Measurements from ENCODE around the gene SCIN. TPM values are rescaled to one million over a fixed set of nuclear protein-coding genes. Genes with fewer than 3 reads are reported as not detected.
"Not testable (repeated sequence)": the region's sequence is repeated elsewhere in the genome, so short reads cannot be mapped to it uniquely, and the experiment has no call there.

SCIN gene
- total and polyA plus RNA-seq, 4 experiments from 2014 or later: 0.07 to 0.25 (median 0.20) TPM; not detected in 1

DNA sequence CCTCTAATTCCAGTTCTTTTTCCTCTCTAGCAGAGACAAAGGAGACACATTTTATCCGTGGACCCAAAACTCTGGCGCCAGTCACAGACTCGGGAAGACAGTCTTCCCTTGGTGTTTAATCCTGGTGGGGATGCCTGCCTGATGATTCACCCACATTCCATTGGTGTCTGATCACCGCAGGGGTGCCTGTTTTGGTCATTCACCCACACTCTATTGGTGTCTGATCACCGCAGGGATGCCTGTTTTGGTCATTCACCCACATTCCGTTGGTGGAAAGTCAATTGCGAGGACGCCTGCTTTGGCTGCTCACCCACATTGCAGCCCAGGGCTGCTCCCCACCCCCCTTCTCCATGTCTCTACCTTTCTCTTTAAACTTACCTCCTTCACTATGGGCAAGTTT is 89.9 kb downstream of the SCIN start:
- H3K9me3 Mint-ChIP-seq; H3K27me3 ChIP-seq (ENCODE audit: insufficient read depth, low read length); H3K27ac Mint-ChIP-seq; H3K4me3 ChIP-seq (ENCODE audit: low read length in 2 of 2); H3K4me3 Mint-ChIP-seq; H3K4me1 ChIP-seq (ENCODE audit: insufficient read depth, low read length); H3K4me1 Mint-ChIP-seq; H3K36me3 Mint-ChIP-seq; intact Hi-C loops (cut with micrococcal nuclease); H3K36me3 ChIP-seq (ENCODE audit: insufficient read depth, low read length); H3K27me3 Mint-ChIP-seq; H3K9me3 ChIP-seq (ENCODE audit: control insufficient read depth in 1 of 2, low read length in 2 of 2); H3K27ac ChIP-seq (ENCODE audit: low read depth, low read length); DNase-seq; CTCF ChIA-PET (ENCODE audit: partially characterized antibody); POLR2A ChIA-PET (ENCODE audit: partially characterized antibody): not testable (repeated sequence)

DNA sequence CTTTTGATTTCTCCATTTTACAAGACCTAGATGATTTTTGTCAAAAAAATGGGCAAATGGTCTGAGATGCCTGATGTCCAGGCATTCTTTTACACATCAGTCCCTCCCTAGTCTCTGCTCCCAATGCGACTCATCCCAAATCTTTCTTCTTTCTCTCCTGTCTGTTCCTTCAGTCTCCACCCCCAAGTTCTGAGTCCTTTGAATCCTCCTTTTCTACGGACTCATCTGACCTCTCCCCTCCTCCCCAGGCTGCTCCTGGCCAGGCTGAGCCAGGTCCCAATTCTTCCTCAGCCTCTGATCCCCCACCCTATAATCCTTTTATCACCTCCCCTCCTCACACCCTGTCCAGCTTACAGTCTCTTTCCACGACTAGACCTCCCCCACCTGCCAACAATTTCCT is 90.5 kb downstream of the SCIN start:
- intact Hi-C loops (cut with micrococcal nuclease); H3K27me3 Mint-ChIP-seq; POLR2A ChIA-PET (ENCODE audit: partially characterized antibody); H3K27me3 ChIP-seq (ENCODE audit: insufficient read depth, low read length); H3K9me3 ChIP-seq (ENCODE audit: control insufficient read depth in 1 of 2, low read length in 2 of 2); H3K27ac Mint-ChIP-seq; DNase-seq; H3K36me3 Mint-ChIP-seq; CTCF ChIA-PET (ENCODE audit: partially characterized antibody); H3K9me3 Mint-ChIP-seq; H3K27ac ChIP-seq (ENCODE audit: low read depth, low read length); H3K36me3 ChIP-seq (ENCODE audit: insufficient read depth, low read length); H3K4me1 ChIP-seq (ENCODE audit: insufficient read depth, low read length); H3K4me3 ChIP-seq (ENCODE audit: low read length in 2 of 2); H3K4me3 Mint-ChIP-seq; H3K4me1 Mint-ChIP-seq: not testable (repeated sequence)

DNA sequence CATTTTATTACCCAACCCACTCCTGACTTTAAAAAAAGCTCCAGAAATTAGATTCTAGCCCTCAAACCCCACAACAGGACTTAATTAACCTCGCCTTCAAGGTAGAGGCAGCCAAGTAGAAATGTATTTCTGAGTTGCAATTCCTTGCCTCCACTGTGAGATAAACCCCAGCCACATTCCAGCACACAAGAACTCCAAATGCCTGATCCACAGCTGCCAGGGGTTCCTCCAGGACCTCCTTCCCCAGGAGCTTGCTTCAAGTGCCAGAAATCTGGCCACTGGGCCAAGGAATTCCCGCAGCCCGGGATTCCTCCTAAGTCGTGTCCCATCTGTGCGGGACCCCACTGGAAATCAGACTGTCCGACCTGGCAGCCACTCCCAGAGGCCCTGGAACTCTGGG is 91.1 kb downstream of the SCIN start:
- no peaks in the 10 kb centered on the region for H3K9me3 Mint-ChIP-seq
- H3K4me1 Mint-ChIP-seq: no peaks in the 10 kb centered on the region
- ChIA-PET CTCF (ENCODE audit: partially characterized antibody) (no interaction called here), POLR2A (ENCODE audit: partially characterized antibody) (no interaction called here)
- Histone ChIP-seq H3K36me3 (ENCODE audit: insufficient read depth, low read length) (no peaks in the 10 kb centered on the region), H3K4me1 (ENCODE audit: insufficient read depth, low read length) (no peaks in the 10 kb centered on the region), H3K9me3 (ENCODE audit: control insufficient read depth in 1 of 2, low read length in 2 of 2) (no peaks in the 10 kb centered on the region), H3K4me3 (ENCODE audit: low read length in 2 of 2) (no peak overlapping the region), H3K27ac (ENCODE audit: low read depth, low read length) (no peak overlapping the region), H3K27me3 (ENCODE audit: insufficient read depth, low read length) (no peaks in the 10 kb centered on the region)
- no peak for DNase-seq
- intact Hi-C loops (cut with micrococcal nuclease): no loop called here
- no peak overlapping the region for H3K27ac Mint-ChIP-seq
- peaks cover 0 to 3% of the 10 kb centered on the region in 2 donors for H3K27me3 Mint-ChIP-seq
- no peak overlapping the region for H3K4me3 Mint-ChIP-seq
- H3K36me3 Mint-ChIP-seq: no peaks in the 10 kb centered on the region

DNA sequence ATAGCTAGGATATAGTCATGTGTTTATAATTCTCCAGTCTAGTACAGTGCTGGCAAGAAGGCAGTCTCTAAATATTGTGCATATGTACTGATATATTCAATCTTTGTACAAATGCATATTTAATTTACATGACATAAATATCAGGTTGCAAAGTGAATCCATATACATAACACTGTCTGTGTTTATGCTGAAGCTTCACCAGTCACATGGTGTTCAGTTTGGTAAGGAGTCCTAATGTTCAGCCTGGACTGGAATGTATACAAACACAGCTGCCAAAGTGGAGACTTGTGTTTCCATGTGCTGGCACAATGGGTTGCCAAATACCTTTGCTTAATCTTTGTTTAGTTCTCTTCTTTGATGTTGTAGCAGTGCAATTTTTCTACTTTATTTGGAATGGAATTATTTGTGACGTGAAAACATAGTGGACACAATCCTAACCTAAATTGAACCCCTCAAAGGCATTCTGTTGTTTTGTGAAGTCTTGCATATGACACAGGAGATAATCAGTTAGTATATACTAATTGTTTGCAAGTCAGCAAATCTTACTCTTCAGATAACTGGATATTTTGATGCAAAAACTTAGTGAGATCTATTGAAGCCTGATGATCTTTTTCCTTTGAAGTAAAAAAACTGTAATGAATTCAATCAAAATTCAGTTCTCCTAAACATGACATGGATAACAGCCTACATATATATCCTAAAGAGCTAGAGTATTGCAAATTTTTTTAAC is 99.6 kb downstream of the SCIN start:
- H3K4me3 Mint-ChIP-seq: no peak overlapping the region
- no peak for DNase-seq
- POLR2A ChIA-PET (ENCODE audit: partially characterized antibody): no interaction called here
- no peaks in the 10 kb centered on the region for H3K27me3 ChIP-seq (ENCODE audit: insufficient read depth, low read length)
- peaks cover 6% of the 10 kb centered on the region for H3K4me1 ChIP-seq (ENCODE audit: insufficient read depth, low read length)
- peaks cover 8 to 15% (median 12%) of the 10 kb centered on the region in 4 donors for H3K4me1 Mint-ChIP-seq
- H3K4me3 ChIP-seq (ENCODE audit: low read length in 2 of 2): no peak overlapping the region
- no peak overlapping the region for H3K27ac ChIP-seq (ENCODE audit: low read depth, low read length)
- intact Hi-C loops (cut with micrococcal nuclease): no loop called here
- H3K36me3 Mint-ChIP-seq: no peaks in the 10 kb centered on the region
- CTCF ChIA-PET (ENCODE audit: partially characterized antibody): interaction anchor here (0.7 to 1.0 kb wide), 2 partner anchors 15 to 17 kb away, joined by 3 to 4 read pairs; partner anchors contain the start of gene ARL4A
- no peak overlapping the region for H3K27ac Mint-ChIP-seq
- no peaks in the 10 kb centered on the region for H3K36me3 ChIP-seq (ENCODE audit: insufficient read depth, low read length)
- H3K9me3 Mint-ChIP-seq: no peaks in the 10 kb centered on the region
- H3K27me3 Mint-ChIP-seq: no peaks in the 10 kb centered on the region
- no peaks in the 10 kb centered on the region for H3K9me3 ChIP-seq (ENCODE audit: control insufficient read depth in 1 of 2, low read length in 2 of 2)

DNA sequence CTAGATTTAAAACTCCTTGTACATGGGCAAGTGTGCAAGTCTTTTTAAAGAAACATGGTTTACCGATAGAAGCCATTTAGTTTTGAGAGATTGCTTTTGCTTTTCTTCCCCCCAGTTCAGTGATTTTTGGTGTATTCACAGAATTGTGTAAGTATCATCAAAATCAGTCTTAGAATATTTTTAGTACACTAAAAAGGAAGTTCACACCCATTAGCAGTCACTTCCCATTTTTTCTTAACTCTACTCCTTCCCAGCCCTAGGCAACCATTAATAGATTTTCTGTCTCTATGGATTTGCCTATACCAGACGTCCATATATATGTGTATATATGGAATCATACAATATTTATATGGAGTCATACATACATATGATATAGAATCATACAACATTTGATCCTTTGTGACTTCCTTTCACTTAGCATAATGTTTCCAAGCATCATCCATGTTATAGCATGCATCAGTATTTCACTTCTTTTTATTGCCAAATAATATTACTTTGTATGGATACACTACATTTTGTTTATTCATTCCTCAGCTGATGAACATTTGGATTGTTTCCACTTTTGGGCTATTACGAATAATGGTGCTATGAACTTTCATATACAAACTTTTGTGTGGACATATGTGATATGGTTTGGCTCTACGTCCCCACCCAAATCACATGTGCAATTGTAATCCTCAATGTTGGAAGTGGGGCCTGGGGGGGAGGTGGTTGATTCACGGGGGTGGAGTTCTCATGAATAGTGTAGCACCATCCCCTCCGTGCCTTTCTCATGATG is 100.4 kb downstream of the SCIN start:
- Mint-ChIP-seq H3K36me3 (no peaks in the 10 kb centered on the region), H3K9me3 (no peaks in the 10 kb centered on the region), H3K4me1 (peaks cover 11 to 19% (median 15%) of the 10 kb centered on the region in 4 donors), H3K27me3 (no peaks in the 10 kb centered on the region), H3K27ac (no peak overlapping the region), H3K4me3 (no peak overlapping the region)
- ChIA-PET CTCF (ENCODE audit: partially characterized antibody) (interaction anchor here (1.0 to 1.2 kb wide), 2 partner anchors 16 kb away, joined by 4 to 5 read pairs; partner anchors contain the start of gene ARL4A), POLR2A (ENCODE audit: partially characterized antibody) (no interaction called here)
- Histone ChIP-seq H3K27me3 (ENCODE audit: insufficient read depth, low read length) (no peaks in the 10 kb centered on the region), H3K27ac (ENCODE audit: low read depth, low read length) (no peak overlapping the region), H3K4me1 (ENCODE audit: insufficient read depth, low read length) (peaks cover 8% of the 10 kb centered on the region), H3K36me3 (ENCODE audit: insufficient read depth, low read length) (no peaks in the 10 kb centered on the region), H3K9me3 (ENCODE audit: control insufficient read depth in 1 of 2, low read length in 2 of 2) (no peaks in the 10 kb centered on the region), H3K4me3 (ENCODE audit: low read length in 2 of 2) (no peak overlapping the region)
- no peak for DNase-seq
- intact Hi-C loops (cut with micrococcal nuclease): no loop called here

DNA sequence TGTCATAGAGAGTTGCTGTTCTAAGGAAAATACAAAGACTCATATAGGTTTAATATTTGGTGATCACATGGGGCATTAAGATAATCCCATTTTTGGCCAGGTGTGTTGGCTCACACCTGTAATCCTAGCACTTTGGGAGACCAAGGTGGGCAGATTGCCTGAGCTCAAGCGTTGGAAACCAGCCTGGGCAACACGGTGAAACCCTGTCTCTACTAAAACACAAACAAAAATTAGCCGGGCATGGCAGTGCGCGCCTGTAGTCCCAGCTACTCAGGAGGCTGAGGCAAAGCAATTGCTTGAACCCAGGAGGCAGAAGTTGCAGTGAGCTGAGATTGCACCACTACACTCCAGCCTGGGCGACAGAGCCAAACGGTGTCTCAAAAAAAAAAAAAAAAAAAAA is 102.9 kb downstream of the SCIN start:
- H3K36me3 Mint-ChIP-seq; H3K27ac ChIP-seq (ENCODE audit: low read depth, low read length); H3K9me3 ChIP-seq (ENCODE audit: control insufficient read depth in 1 of 2, low read length in 2 of 2); H3K27ac Mint-ChIP-seq; POLR2A ChIA-PET (ENCODE audit: partially characterized antibody); H3K4me1 ChIP-seq (ENCODE audit: insufficient read depth, low read length); H3K9me3 Mint-ChIP-seq; H3K4me3 Mint-ChIP-seq; H3K27me3 ChIP-seq (ENCODE audit: insufficient read depth, low read length); H3K4me3 ChIP-seq (ENCODE audit: low read length in 2 of 2); DNase-seq; H3K36me3 ChIP-seq (ENCODE audit: insufficient read depth, low read length); H3K27me3 Mint-ChIP-seq: not testable (repeated sequence)
- H3K4me1 Mint-ChIP-seq: peaks cover 11 to 19% (median 15%) of the 10 kb centered on the region in 4 donors
- intact Hi-C loops (cut with micrococcal nuclease): loop anchor here (2.0 kb wide), 1 partner anchor 21 kb away; no protein-coding TSS in a partner anchor
- CTCF ChIA-PET (ENCODE audit: partially characterized antibody): interaction anchor here (3.0 to 4.1 kb wide), 2 partner anchors 14 to 589 kb away, joined by 30 to 36 read pairs; partner anchors contain the start of gene ARL4A

DNA sequence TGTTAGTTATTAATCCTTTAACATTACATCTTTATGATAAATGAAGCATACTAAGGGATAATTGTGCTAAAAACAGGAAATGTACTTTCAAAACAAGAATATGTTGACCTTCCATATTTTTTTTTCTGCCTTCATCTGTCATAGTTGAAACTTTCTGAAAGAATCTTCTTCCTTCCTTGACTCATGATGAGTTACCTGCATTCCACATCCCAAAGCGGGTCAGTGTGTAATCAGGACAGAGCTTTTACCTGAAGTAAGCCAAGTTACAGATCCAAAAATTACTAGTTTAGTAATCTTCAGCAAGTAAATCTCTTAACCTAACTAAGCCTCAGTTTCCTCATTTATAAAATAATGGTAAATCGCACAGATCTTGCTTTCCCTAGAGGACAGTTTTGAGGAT is 103.5 kb downstream of the SCIN start:
- Histone ChIP-seq H3K27me3 (ENCODE audit: insufficient read depth, low read length) (no peaks in the 10 kb centered on the region), H3K4me1 (ENCODE audit: insufficient read depth, low read length) (peaks cover 8% of the 10 kb centered on the region), H3K36me3 (ENCODE audit: insufficient read depth, low read length) (no peaks in the 10 kb centered on the region), H3K9me3 (ENCODE audit: control insufficient read depth in 1 of 2, low read length in 2 of 2) (no peaks in the 10 kb centered on the region), H3K27ac (ENCODE audit: low read depth, low read length) (no peak overlapping the region), H3K4me3 (ENCODE audit: low read length in 2 of 2) (no peak overlapping the region)
- intact Hi-C loops (cut with micrococcal nuclease): no loop called here
- H3K27ac Mint-ChIP-seq: no peak overlapping the region
- DNase-seq: no peak
- H3K27me3 Mint-ChIP-seq: no peaks in the 10 kb centered on the region
- H3K4me3 Mint-ChIP-seq: no peak overlapping the region
- no peaks in the 10 kb centered on the region for H3K9me3 Mint-ChIP-seq
- ChIA-PET POLR2A (ENCODE audit: partially characterized antibody) (interaction anchor here (0.9 to 2.2 kb wide), 2 partner anchors 12 to 14 kb away, joined by 3 to 28 read pairs; partner anchors contain the start of gene ARL4A), CTCF (ENCODE audit: partially characterized antibody) (interaction anchor here (1.2 to 4.1 kb wide), 5 partner anchors 8 to 588 kb away, joined by 3 to 36 read pairs (median 6); partner anchors contain the start of gene ARL4A)
- H3K4me1 Mint-ChIP-seq: peaks cover 11 to 19% (median 15%) of the 10 kb centered on the region in 4 donors
- H3K36me3 Mint-ChIP-seq: no peaks in the 10 kb centered on the region

Data from CD4-positive, alpha-beta memory T cell (primary cell).